HTERT RPE-1 (cell line): ENCODE measurements around the gene IQSEC3.
"Not testable (repeated sequence)": the region's sequence is repeated elsewhere in the genome, so short reads cannot be mapped to it uniquely, and the experiment has no call there.

Experiments used
- in situ Hi-C: fragments of 300-500 bp; cut with MboI; formaldehyde crosslinking; loops from 4 replicates; pipeline ENCODE4 v1.14.3; 2020; ENCODE audit warnings: low sequenced_read_pairs

Gene IQSEC3

DNA sequence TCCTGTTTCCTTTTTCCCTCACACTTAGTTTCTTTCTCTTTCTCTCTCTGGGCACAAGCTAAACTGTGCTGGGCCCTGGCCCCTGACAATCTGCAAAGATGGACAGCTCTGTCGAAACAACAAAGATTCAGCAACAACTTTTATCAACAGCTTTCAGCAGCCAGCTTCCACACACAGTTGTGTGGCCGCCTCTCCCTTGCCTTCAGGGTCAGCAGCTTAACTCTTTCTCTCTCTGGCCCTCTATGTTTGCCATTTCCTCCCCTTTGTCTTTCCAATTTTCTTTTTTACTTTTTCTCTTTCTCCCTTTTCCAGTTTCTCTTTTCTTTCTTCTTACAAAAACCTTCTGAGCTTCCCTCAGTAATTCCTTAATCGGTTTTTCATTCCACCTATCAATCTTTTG is 43.3 kb downstream of the IQSEC3 start:
- in situ Hi-C loops: no loop called here

DNA sequence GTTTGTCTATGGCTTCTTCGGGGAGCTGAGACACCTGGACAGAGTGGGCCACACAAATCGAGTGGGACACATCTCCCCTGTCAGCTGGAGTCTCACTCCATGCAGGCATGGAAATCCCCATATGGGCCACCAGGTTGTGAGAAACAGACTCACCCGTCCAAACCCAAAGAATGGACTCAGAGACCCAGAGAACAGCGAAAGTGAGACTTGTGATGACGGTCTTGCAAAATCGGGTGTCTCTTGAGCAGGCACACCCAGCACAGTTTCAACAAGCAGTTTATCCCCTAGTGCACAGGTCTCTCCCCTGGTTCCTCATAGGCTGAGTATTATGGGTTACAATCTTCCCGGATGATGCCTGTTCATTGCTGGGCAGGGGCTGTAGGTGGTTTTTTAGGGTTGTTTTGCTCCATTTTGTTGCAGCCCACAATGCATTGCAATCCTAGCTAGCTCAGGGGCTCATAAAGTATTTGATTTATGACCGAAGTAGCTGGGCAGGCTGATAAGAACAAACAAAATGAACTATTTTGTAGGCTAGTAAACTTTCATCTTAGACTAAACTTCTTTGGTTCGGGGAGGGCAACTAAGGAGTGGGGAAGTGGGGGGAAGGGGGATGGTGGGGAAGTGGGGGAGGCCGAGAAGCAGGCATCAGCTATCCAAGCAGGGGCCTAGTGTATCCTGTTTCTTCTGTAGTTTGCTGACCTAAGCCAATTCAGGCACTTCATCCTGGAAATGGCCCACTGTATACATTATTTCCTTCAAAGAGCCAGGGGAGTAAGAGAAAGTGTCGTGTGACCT is 45.3 kb downstream of the IQSEC3 start:
- in situ Hi-C loops: no loop called here

DNA sequence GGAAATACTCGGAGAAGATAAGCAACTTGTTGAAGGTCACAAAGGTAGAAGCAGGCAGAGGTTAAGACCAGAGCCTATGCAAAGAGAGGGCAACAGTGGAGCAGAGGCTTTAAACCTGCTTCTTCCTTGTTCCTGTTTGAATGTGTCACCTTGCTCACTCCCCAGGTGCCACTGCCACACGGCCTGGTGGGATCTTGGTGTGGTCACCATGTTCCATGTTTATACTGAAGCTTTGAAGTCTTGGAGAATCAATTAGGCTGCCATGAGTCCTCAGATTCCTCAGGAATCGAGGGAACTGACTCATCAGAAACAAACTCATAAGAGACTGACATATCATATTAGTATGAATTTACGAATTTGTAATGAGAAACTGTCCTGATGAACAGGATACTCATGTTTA is 46.8 kb downstream of the IQSEC3 start:
- in situ Hi-C loops: no loop called here

DNA sequence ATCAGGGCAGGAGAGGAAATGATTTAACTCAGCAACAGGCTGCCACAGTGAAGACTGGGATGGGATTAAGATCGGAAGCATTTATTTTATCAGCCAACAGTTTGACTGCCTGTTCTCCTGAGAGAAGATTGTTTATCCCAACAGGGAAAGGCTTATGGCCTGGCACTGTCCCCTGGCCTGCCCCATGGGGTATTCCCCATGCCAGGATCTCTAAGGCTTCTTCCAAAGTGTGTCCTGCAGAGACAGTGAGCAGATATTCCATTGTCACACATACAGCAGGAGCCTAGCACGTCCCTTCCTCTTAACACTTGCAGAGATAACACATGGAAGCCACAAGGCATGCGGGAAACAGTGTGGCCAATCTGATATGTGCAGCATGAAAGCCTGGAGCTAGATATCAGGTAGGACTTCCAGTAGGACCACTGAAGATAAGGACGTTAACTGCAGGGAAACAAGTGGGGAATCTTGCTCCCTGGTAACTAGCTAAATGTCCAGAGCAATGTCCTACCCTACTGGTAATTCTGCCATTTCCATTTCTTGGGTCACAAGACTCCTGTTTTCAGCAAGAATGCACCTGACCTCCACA is 48.2 kb downstream of the IQSEC3 start:
- in situ Hi-C loops: no loop called here

DNA sequence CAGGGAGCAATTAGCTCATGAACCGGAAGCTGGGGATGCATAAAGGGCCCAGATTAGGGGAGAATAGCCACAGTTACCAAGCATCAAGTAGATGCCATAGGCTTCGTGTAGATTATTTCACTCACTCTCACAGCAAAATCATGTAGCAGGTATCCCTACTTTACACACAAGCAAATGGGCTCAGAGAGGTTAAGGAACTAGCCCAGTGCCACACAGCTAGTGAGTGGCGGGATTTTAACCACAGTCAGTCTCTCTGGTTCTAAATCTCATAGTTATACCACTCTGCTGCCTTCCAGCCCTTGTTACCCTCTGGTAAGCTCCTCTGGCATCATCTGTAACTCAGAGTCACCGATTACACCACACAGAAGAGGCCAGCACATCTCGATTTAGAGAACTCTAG is 49.0 kb downstream of the IQSEC3 start:
- in situ Hi-C loops: no loop called here

DNA sequence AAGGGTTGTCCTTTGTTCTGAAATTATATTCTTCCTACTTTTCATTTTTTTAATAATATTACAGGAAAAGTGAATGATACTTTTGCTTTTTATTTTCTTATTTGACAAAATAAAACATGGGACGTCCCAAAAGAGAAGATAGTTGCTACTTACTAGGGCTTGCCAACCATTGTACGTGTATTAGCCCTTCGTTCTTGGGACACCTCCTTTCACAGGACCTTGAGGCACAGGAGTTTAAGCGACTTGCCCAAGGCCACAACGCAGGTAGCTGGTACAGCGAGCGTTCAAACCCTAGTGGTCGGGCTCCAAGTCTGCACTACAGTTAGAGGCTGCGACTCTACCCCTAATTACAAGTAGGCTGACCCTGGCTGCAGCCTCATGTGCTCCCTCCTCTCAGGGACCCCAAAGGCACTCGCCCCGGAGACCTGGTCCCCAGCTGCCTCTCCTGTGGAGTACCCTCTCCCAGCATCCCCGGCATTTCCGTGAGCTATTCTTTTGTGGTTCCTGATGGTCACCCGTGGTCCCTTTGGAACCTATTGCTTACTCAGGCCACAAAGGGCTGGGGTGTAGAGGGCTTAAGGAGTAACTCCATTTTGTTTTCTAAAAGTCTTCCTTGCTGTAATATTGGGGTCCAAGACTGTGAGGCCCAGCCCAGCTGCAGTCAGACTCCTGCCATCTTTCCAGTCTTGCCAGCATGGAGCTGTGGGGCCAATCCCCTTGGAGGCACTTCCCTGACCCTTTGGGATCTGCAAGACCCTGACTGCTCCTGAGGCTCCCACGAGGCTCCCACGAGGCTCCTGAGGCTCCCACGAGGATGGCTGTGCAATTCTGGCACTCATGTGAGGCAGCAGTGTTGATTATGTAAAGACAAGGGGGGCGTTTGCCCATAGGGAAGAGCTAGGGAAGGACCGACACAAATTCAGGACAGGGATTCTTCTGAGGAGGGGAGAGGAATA is 49.7 kb downstream of the IQSEC3 start:
- in situ Hi-C loops: no loop called here

DNA sequence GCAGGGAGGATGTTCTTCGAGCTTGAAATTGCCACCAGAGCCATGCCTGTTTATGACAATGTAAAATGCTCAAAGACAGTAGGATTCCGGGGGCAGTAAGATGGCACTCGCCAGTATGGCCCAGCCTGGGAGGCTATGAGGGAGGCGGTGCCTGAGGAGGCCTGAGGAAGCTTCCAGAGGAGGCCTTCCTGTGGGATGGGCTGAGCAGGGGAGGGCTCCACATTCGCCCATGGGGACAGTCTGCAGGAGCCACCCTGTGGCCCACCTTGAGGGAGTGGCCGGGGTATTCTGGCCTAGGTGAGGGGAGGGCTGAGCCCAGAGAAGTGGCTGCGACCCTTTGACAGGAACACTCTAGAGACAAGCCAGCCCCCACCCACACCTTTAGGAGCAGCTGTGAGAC is 50.7 kb downstream of the IQSEC3 start:
- in situ Hi-C loops: no loop called here

DNA sequence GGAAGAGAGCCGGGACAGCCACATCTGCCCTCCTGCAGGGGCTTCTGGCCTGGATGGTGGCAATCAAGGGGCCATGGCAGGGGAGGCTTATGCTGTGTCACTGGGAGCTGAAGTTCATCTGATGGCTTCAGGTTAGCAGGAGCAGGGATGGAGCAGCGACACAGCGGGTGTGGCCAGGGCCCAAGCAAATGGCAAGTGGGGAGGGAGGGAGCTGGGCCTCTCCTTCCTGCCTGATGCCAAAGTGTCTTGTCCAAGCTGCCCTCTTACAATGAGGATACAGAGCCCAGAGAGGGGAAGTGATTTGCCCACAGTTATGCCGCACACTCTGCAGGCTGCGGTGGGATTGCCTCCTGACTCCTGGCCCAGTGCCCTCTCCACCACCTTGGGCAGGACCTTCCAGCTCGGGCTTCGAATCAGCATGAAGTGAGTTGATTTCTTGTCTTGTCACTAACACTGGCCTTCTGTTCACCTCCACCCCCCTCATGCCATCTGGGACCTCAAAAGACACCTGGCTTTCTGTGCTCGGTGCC is 51.3 kb downstream of the IQSEC3 start:
- in situ Hi-C loops: no loop called here

DNA sequence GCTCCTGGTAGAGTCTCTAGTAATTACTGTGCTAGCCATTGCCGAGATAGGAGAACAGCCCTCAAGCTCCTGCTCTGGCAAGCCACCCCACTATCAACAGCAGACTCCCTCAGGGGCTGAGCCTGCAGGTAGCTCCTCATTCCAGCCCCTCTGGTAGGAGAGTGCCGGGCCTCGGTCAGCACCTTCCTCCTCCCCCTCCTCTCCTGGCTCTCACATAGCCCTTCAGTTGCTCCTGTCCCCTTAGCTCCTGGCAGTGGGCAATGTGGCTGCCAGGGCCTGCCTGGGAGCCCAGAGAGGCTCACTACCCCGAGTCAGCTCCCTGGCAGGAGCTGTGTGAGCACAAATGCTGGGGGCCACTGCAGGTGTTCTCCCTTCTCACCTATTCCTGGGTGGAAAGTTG is 52.0 kb downstream of the IQSEC3 start:
- in situ Hi-C loops: no loop called here

DNA sequence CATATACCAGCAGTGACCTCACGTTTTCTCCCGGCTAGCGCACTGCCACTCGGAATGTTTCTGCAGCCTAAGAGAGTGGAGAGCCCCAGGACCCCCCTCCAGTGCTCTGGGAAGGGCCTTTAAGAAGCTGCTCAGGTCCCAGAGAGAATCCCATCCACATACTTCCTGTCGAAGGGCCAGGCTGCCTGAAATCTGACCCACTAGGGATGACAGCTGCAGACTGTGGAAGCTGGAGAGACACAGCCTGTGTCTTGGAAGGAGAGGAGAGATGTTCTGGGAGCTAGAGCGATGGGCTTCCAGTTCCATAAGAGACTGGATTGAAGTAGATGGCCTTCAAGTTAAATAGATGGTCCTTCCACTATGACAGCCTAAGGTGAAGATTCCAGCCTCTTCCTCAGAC is 54.4 kb downstream of the IQSEC3 start:
- in situ Hi-C loops: no loop called here

DNA sequence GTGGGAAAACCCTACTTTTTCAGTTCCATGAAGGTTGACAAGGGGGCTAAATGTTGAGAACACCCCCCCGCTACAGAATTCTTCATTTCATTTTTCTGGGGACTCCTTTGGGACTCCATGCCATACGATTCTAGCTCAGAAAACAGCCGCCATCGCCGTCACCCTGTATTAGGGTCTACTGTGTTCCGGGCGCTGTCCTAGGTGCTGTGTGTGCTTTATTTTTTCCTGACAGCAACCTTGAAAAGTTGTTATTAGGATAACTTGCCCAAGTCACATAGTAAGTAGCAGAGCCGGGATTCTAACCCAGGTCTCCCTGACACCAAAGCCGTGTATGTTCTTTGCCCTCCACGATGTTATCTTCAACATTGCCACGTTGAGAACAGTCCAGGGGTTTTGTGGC is 55.1 kb downstream of the IQSEC3 start:
- in situ Hi-C loops: no loop called here

DNA sequence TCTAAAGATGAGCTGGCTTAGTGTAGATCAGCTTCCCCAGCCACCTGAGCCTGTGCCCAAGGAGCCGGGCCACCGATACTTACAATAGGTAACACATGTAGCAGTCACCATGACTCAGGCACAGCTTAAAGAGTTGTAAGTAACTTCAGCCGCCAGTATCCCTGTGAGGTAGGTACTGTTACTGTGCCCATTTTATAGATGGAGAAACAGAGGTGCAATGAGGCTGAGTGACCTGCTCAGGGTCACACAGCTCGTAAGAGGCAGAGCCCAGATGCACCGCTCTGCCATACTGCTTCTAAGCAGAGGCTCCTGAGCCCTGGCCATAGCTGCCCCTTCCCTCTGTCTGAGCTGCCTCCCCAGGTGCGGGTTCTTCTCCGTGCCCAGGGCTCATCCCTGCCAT is 58.5 kb downstream of the IQSEC3 start:
- in situ Hi-C loops: no loop called here

DNA sequence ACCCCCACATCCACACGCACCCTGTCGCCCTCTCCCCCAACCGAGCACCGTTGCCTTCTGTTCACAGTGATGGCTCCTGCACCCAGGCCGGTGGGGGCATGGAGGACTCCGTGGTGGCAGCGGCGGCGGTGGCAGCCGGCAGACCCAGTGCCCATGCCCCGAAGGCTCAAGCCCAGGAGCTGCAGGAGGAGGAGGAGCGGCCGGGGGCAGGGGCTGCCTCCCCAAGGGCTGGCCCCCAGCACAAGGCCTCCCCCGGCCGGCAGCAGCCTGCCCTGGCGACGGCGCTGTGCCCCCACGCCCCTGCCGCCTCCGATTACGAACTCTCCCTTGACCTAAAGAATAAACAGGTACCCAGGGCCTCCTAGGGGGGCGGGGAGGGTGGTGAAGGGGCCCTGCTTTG is 59.0 kb downstream of the IQSEC3 start:
- in situ Hi-C loops: no loop called here

DNA sequence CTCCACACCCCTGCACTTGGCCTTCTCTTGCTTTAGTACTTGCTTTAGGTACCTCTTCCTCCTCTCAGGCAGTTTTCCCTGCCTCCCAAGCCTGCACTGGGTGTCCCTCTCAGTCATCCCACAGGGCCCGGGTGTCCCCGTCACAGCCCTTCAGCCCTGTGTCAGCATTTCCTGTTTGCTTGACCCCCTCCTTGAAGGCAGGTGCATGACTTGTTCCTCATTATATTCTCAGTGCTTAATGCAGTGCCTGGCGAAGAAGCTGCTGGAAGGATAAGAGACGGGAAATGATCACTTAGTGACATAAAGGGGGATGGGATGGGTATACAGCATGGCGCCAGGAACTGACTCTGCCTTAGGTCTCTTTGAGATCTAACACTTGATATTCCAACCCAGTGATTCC is 61.5 kb downstream of the IQSEC3 start:
- in situ Hi-C loops: no loop called here

DNA sequence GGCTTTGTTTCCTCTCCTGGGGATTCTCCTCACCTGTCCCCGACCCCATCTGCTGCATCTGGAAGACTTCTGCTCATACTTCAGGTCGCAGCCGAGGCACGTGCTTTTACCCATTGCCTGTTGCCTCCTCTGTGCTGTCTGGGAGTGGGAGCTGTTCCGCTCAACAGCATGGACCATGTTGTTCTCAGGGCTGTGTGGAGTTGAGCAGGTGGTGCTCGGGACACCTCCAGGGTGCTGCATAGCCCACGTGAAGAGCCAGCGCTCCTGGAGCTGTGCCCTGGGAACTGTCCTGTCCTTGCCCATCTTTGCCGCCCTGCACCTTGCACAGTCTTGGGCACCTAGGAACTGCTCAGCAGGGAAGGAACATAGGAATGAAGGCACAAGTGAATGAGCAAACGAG is 62.4 kb downstream of the IQSEC3 start:
- in situ Hi-C loops: no loop called here

DNA sequence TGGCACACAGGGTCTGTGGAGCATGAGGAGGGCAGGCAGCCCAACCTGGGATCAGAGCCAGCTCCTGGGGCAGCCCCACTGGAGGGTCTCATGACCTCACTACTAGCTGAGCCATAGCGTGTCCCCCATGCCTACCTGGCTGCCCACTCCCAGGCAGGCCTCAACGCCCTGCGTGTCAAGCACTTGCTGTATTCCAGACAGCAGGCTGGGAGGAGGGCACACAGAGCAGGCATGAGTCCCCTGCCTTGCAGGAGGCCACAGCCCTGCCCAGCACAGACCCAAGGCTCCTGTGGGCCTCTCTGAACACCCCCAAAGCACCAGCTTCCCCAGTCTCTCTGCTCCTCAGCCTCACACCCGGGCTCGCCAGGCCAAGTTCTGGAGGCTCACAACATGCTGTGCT is 64.0 kb downstream of the IQSEC3 start:
- in situ Hi-C loops: no loop called here

DNA sequence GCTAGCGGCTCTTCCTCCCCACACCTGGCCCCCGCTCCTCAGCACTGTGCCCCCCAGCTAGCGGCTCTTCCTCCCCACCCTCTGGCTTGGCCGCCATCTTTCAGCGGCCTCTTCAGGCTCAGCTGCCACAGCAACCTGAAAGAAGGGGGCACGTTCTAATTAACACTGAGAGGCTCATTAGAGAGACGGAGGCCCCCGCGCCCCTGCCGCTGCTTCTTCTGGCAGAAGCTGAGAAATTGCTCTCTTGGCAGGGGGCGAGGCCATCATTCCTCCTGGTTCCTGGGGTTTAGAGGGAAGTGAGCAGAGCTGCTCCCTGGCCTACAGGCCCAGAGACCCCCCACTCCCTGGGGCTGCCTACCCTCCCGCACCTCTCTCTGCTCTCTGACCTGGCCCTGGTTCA is 64.4 kb downstream of the IQSEC3 start:
- in situ Hi-C loops: no loop called here

DNA sequence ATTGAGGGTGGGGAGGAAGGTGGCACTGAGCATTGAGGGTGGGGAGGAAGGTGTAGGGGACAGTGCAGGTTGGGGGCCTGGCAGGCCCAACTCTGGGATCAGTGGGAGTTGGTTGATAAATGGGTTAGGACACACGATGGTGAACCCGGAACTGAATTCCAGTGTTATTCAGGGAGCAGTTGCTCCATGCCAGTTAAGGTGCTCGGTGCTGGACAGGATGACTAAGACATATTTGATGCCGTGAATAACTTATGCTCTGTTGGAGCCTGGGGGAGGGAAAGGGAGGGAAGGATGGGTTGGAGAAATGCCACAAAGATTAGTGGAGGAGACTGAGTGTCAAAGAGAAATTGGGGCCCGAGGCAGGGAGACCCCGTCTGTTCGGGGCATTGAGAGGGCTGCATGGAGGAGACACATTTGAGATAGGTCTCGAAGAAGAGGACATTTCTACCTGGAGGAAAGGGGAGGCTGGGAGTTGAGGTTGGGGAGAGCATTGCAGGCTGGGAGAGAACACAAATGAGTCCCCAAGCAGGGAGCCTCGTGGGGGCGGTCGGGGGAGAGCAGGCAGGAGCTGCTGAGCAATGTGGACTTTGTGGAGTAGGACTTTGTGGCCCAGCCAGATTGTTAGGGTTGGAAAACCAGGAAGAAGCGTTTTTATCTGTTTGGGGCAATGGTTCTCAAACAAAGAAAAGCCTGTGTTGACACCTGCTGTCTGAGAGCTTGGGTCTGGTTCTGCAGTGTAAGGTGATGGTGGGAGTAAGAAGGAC is 65.3 kb downstream of the IQSEC3 start:
- in situ Hi-C loops: no loop called here

DNA sequence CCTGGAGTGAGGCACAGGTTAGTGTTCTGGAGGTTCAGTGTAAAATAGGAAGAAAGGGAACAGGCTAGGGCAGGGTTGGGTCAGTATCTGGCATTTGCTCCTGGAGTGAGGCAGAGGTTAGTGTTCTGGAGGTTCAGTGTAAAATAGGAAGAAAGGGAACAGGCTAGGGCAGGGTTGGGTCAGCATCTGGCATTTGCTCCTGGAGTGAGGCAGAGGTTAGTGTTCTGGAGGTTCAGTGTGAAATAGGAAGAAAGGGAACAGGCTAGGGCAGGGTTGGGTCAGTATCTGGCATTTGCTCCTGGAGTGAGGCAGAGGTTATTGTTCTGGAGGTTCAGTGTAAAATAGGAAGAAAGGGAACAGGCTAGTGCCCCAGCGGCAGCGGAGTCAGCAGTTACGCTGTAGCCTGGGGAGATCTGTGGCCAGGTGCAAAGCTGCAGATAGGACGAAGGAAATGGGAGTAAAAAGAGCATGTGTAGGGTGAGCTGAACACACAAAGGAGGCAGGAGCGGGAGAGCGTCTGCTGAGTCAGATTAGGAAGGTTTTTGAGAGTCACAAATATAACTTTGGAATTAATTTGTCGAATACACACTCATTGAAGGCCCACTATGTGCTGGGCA is 67.2 kb downstream of the IQSEC3 start:
- in situ Hi-C loops: not testable (repeated sequence)

DNA sequence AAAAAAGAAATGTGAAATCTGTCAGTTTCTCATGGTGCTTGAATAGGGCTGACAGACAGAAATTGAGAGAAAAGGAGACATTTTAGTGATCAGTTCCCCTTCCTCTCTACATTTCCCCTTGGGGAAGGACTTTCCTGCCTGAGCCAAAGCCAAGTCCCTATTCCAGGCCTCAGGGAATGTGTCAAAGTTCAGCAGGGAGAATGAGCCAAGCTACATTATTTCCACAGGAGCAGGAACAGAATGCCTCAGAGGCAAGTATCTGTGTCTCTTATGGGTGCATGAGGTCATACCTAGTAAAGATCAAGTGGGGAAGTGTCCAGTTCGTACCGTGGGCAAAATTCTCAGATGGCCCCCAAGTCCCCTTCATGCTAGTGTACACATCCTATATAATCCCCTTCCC is 68.6 kb downstream of the IQSEC3 start:
- in situ Hi-C loops: no loop called here
